22Rv1 (cell line): Measurements from ENCODE around the gene DSTN.
A peak's percentile ranks its signal among the peaks of the same experiment; 100 is the strongest.

Experiments
- H3K27ac ChIP-seq: fragments of 450-650 bp; 2 replicates; pipeline ENCODE4 v1.5.1; 2017
- ZFX ChIP-seq: fragments of 450-650 bp; IDR thresholded peaks from 2 replicates; pipeline ENCODE4 v1.6.1; 2017; ENCODE audit warnings: antibody characterized with exemption, borderline replicate concordance
- TF ChIP-seq, protein P1 (sequence below): fragments of 450-650 bp; IDR thresholded peaks from 2 replicates; pipeline ENCODE4 v1.5.1; 2017; ENCODE audit warnings: mild to moderate bottlenecking

DSTN gene

DNA sequence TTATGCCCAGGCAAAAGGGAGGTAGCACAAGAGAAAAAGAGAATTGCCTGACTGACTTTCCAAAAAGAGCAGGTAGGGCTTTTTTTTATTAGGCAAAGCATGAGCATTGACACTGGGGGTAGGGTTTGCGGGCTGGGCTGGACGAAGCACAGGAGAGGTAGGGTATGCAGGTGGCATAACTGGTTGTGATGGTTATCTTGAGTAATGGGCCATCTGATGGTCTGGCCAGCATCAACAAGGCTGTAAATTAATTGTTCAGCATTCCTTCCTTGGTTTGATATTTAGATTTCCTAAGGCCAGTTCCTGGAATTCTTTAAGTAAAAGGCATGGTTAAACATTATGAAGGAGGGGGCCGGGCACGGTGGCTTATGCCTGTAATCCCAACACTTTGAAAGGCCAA is 24.7 kb upstream of the DSTN start:
- TF ChIP-seq, protein P1, sequence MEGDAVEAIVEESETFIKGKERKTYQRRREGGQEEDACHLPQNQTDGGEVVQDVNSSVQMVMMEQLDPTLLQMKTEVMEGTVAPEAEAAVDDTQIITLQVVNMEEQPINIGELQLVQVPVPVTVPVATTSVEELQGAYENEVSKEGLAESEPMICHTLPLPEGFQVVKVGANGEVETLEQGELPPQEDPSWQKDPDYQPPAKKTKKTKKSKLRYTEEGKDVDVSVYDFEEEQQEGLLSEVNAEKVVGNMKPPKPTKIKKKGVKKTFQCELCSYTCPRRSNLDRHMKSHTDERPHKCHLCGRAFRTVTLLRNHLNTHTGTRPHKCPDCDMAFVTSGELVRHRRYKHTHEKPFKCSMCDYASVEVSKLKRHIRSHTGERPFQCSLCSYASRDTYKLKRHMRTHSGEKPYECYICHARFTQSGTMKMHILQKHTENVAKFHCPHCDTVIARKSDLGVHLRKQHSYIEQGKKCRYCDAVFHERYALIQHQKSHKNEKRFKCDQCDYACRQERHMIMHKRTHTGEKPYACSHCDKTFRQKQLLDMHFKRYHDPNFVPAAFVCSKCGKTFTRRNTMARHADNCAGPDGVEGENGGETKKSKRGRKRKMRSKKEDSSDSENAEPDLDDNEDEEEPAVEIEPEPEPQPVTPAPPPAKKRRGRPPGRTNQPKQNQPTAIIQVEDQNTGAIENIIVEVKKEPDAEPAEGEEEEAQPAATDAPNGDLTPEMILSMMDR, result no peak
- TF ChIP-seq ZFX, result no peak
- H3K27ac ChIP-seq, result no peak overlapping the region

DNA sequence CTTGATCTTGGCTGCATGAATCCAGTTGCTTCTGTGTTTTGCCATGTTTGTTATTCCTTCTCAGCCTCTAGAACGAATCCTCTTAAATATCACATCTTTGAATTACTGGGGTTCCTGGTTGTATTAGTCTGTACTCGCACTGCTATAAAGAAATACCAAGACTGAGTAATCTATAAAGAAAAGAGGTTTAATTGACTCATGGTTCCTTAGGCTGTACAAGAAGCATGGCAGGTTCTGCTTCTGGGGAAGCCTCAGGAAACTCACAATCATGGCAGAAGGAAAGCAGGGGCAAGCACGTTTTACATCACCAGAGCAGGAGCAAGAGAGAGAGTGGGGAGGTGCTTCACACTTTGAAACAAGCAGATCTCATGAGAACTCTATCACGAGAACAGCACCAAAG is 20.7 kb upstream of the DSTN start:
- no peak for TF ChIP-seq ZFX
- TF ChIP-seq, protein P1, result no peak
- H3K27ac ChIP-seq, result no peak overlapping the region

DNA sequence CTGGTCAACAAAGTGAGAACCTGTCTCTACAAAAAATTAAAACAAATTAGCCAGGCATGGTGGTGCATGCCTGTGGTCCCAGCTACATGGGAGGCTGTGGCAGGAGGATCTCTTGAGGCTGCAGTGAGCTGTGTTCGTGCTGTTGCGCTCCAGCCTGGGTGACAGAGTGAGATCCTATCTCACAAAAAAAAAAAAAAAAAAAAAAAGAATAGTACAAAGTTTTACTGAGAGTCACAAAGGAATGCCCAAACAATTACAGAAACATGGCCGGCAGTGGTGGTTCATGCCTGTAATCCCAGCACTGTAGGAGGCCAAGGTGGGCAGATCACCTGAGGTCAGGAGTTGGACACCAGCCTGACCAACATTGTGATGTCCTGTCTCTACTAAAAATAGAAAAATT is 14.8 kb upstream of the DSTN start:
- TF ChIP-seq ZFX, result no peak
- TF ChIP-seq, protein P1, result no peak
- no peak overlapping the region for H3K27ac ChIP-seq

DNA sequence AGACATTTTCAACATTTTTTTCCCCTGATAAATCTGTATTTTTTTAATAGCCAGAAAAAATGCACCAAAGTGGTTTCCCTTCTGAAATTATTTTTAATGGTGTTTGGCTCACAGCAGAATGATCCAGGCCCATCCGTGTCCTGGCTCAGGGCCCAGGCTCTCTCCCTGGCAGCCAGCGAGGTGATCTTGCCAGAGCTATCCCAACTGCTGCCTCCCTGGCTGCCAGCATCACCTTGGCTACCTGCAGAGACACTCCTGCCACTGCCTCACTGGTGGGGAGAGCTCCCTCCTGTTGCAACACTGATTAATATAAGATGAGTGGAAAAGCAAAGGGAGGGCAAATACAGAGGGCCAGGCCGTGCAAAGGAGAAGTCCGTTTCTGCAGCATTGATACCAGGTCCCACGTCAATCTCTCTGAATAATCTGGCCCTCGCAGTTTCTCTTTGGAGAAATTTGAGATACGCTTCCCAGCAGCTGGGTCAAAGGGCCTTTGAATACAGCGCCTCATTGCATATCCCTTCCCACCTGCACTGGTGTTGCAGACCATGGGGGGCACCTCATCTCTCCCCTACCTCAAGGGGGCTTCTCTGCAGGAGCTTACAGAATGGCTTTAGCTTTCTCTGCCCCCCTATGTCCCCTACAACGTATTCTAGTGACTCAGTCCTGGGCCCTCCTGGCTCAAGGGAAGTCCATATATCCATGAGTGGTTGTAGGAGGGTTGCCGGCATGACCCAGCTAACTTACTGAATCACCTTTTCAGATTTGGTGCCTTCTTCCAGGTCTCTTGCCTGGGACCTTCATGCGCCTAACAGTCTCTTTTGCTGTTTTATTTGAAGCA is 12.8 kb upstream of the DSTN start:
- peak overlapping the region; percentile 60 for H3K27ac ChIP-seq
- no peak for TF ChIP-seq ZFX
- TF ChIP-seq, protein P1, result no peak

- TF ChIP-seq, protein P1, result no peak
- no peak for TF ChIP-seq ZFX
- peak overlapping the region; percentile 60 for H3K27ac ChIP-seq
Measured at GRCh38 chr20:17557675-17558006, 12.2 kb upstream of the DSTN start.

DNA sequence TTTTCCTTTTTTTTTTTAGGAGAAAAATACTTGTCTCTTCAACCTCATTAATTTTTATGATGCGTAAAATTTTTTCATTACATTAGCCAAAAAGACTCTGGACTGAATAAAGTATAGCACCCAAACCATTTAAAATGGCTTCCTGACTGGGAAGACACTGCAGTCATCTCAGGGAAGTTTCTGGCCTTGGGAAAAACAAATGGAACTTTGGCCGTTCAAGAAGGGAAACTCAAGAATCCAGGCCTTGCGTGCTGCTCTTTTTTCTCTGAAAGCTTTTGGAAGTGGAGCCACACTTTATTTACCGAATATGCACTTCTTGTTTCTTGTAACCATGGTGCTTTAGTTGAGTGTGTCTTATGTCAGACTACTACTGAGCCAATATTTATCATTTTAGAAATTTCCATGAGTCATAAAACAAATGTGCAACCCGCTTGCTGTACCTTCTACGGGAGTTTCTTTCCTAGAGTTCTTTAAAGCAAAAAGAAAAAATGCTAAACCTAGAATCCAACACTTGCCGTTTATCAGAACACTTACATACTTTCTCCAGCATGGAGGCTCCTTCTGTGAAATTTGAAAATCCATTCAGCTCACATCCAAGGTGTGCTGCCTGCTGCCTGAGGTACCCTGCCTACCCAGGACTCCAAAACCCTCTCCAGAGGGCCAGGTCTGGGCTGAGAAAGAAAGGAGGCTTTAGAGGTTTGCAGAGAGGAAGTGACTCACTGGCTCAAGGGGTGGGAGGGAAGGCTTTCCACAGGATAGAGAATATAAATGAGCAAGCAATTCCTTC is 11.5 kb upstream of the DSTN start:
- no peak for TF ChIP-seq ZFX
- TF ChIP-seq, protein P1, result no peak
- peak overlapping the region; percentile 60 for H3K27ac ChIP-seq

GRCh38 chr20:17558941-17559304 is 11.0 kb upstream of the DSTN start:
- TF ChIP-seq, protein P1, result no peak
- no peak for TF ChIP-seq ZFX
- H3K27ac ChIP-seq, result peak overlapping the region; percentile 60
